Adipocyte (in vitro differentiated cells): ENCODE data around the gene GPR149.

Experiments
- DNase-seq: peaks from one replicate; pipeline ENCODE4 v3.0.0-alpha.2; 2015; ENCODE audit warnings: low read depth
- H3K27me3 ChIP-seq: replicated peaks from 2 replicates; pipeline ENCODE4 v1.7.0; 2013; ENCODE audit warnings: mild to moderate bottlenecking, low read length, moderate library complexity; ENCODE audit not compliant: control insufficient read depth, insufficient read depth
- H3K36me3 ChIP-seq: 2 replicates; pipeline ENCODE4 v1.7.0; 2013; ENCODE audit warnings: low read length, mild to moderate bottlenecking, moderate library complexity; ENCODE audit not compliant: control insufficient read depth, insufficient read depth, severe bottlenecking
- H3K4me1 ChIP-seq: 2 replicates; pipeline ENCODE4 v1.7.0; 2013; ENCODE audit warnings: mild to moderate bottlenecking, low read length, moderate library complexity; ENCODE audit not compliant: control insufficient read depth, insufficient read depth
- H3K4me3 ChIP-seq: 2 replicates; pipeline ENCODE4 v1.7.0; 2013; ENCODE audit warnings: mild to moderate bottlenecking, low read length, moderate library complexity
- H3K9ac ChIP-seq: 2 replicates; pipeline ENCODE4 v1.7.0; 2013; ENCODE audit warnings: mild to moderate bottlenecking, low read length, moderate library complexity
- H3K9me3 ChIP-seq: 2 replicates; pipeline ENCODE4 v1.7.0; 2013; ENCODE audit warnings: mild to moderate bottlenecking, low read length, moderate library complexity; ENCODE audit not compliant: control insufficient read depth

GPR149 gene

DNA sequence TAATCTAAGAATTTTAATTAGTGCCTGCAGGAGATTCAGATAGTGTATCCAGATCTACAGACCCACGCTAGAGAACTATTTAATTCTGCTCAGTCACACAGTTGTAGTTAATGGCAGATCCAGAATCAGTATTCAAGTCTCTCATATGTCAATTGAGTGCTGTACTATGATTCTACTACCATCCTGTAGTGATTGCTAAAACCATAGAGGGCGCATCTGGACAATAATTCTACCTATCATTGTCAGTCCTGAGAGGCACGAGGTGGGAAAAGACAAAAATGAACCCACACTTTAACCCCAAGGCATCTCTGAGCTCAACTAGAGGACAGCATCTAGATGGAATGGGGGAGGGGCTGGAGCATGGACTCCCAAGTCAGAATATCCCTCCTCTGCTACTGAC is 128.4 kb downstream of the GPR149 start:
- H3K4me3 ChIP-seq: no peak overlapping the region
- DNase-seq: no peak
- H3K27me3 ChIP-seq: no peaks in the 10 kb centered on the region
- H3K9ac ChIP-seq: no peak overlapping the region
- H3K9me3 ChIP-seq: no peaks in the 10 kb centered on the region
- peaks cover 96% of the 10 kb centered on the region for H3K36me3 ChIP-seq
- peaks cover 7% of the 10 kb centered on the region for H3K4me1 ChIP-seq

- DNase-seq: no peak
- no peak overlapping the region for H3K4me3 ChIP-seq
- no peaks in the 10 kb centered on the region for H3K27me3 ChIP-seq
- peaks cover 89% of the 10 kb centered on the region for H3K36me3 ChIP-seq
- no peaks in the 10 kb centered on the region for H3K9me3 ChIP-seq
- H3K9ac ChIP-seq: no peak overlapping the region
- peaks cover 8% of the 10 kb centered on the region for H3K4me1 ChIP-seq
These were observed 136.0 kb downstream of the GPR149 start for GRCh38 chr3:154294016-154294415.

DNA sequence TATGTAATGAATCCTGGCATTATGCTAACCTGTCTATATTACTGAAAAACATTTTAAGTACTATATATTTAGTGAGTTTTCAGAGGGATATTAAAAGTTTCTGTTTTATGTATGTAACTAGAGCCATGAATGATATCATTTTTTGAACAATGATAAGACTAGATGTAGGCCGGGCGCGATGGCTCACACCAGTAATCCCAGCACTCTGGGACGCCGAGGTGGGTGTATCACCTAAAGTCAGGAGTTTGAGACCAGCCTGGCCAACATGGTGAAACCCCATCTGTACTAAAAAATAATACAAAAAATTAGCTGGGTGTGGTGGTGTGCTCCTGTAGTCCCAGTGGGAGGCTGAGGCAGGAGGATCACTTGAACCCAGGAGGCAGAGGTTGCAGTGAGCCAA is 139.8 kb downstream of the GPR149 start:
- H3K9ac ChIP-seq: no peak overlapping the region
- no peak for DNase-seq
- H3K4me3 ChIP-seq: no peak overlapping the region
- no peaks in the 10 kb centered on the region for H3K27me3 ChIP-seq
- peaks cover 89% of the 10 kb centered on the region for H3K36me3 ChIP-seq
- H3K4me1 ChIP-seq: no peaks in the 10 kb centered on the region
- H3K9me3 ChIP-seq: no peaks in the 10 kb centered on the region
